ENCODE data around the gene RXRA. TPM values are rescaled to one million over a fixed set of nuclear protein-coding genes. Genes with fewer than 3 reads are reported as not detected.

Gene RXRA
- total and polyA plus RNA-seq, 12 donors, result 5.5 to 114 (median 71.3) TPM

- no peaks in the 10 kb centered on the region for H3K27me3 ChIP-seq
- peaks cover 0 to 11% of the 10 kb centered on the region in 2 donors for H3K4me1 ChIP-seq (replicated peaks in 1 of 2)
- no peaks in the 10 kb centered on the region for H3K9me3 ChIP-seq (replicated peaks in 1 of 3)
- DNase-seq, result no peak
- H3K4me3 ChIP-seq, result no peak overlapping the region
- WGBS, 4 donors, result 81 to 94% (median 88%) methylated on average over 4 to 5 of the region's 5 CpGs
- H3K36me3 ChIP-seq (replicated peaks in 1 of 2), result no peaks in the 10 kb centered on the region
- intact Hi-C loops (cut with DNase I), result loop anchor here (5.0 to 10.0 kb wide), 2 partner anchors 180 to 283 kb away; no protein-coding TSS in a partner anchor
- H3K27ac ChIP-seq, result peak overlapping the region in 1 of 5 donors; percentile 91
- TF ChIP-seq CTCF (IDR thresholded peaks at IDR 0.05) (no peak), POLR2A (IDR thresholded peaks at IDR 0.05) (no peak)
These were observed 128.2 kb downstream of the RXRA start for GRCh38 chr9:134454476-134454857.

GRCh38 chr9:134455021-134455471 lies 128.8 kb downstream of the RXRA start:
- peak overlapping the region in 2 of 5 donors; percentile 90 to 91 for H3K27ac ChIP-seq

GRCh38 chr9:134455537-134455933 lies 129.3 kb downstream of the RXRA start:
- Histone ChIP-seq H3K27me3 (no peaks in the 10 kb centered on the region), H3K4me3 (no peak overlapping the region), H3K27ac (peak overlapping the region; percentile 13 to 91 (median 84)), H3K36me3 (replicated peaks in 1 of 2) (no peaks in the 10 kb centered on the region), H3K9me3 (replicated peaks in 1 of 3) (no peaks in the 10 kb centered on the region), H3K4me1 (replicated peaks in 1 of 2) (peaks cover 0 to 11% of the 10 kb centered on the region in 2 donors)
- TF ChIP-seq CTCF (IDR thresholded peaks at IDR 0.05) (no peak), POLR2A (IDR thresholded peaks at IDR 0.05) (no peak)
- DNase-seq, result no peak
- WGBS, 4 donors, result 46 to 79% (median 72%) methylated on average over 9 to 15 of the region's 15 CpGs
- intact Hi-C loops (cut with DNase I), result loop anchor here in 1 of 2 donors (10.0 kb wide), 1 partner anchor 179 kb away; no protein-coding TSS in a partner anchor

More at GRCh38 chr9:134455021-134455471, 128.8 kb downstream of the RXRA start:
- WGBS, 4 donors, result 88 to 96% (median 93%) methylated on average over 5 to 13 of the region's 13 CpGs
- intact Hi-C loops (cut with DNase I), result loop anchor here in 1 of 2 donors (10.0 kb wide), 1 partner anchor 180 kb away; no protein-coding TSS in a partner anchor
- H3K4me3 ChIP-seq, result no peak overlapping the region
- H3K27me3 ChIP-seq, result no peaks in the 10 kb centered on the region
- H3K9me3 ChIP-seq (replicated peaks in 1 of 3), result no peaks in the 10 kb centered on the region
- TF ChIP-seq CTCF (IDR thresholded peaks at IDR 0.05), result no peak
- no peak for TF ChIP-seq POLR2A (IDR thresholded peaks at IDR 0.05)
- no peak for DNase-seq
- H3K4me1 ChIP-seq (replicated peaks in 1 of 2), result peaks cover 0 to 11% of the 10 kb centered on the region in 2 donors
- H3K36me3 ChIP-seq (replicated peaks in 1 of 2), result no peaks in the 10 kb centered on the region

- H3K9me3 ChIP-seq (replicated peaks in 1 of 3), result no peaks in the 10 kb centered on the region
- H3K4me3 ChIP-seq, result peak overlapping the region in 1 of 4 donors; percentile 8
- no peaks in the 10 kb centered on the region for H3K36me3 ChIP-seq (replicated peaks in 1 of 2)
- DNase-seq, result peak; percentile 60 to 89 (median 71)
- intact Hi-C loops (cut with DNase I), result loop anchor here in 1 of 2 donors (10.0 kb wide), 1 partner anchor 179 kb away; no protein-coding TSS in a partner anchor
- H3K27me3 ChIP-seq, result no peaks in the 10 kb centered on the region
- WGBS, 4 donors, result 49 to 51% (median 49%) methylated on average over 15 to 41 of the region's 41 CpGs
- TF ChIP-seq CTCF (IDR thresholded peaks at IDR 0.05) (no peak), POLR2A (IDR thresholded peaks at IDR 0.05) (peak in 1 of 2 donors; percentile 17)
- peak overlapping the region; percentile 13 to 91 (median 84) for H3K27ac ChIP-seq
- peaks cover 0 to 11% of the 10 kb centered on the region in 2 donors for H3K4me1 ChIP-seq (replicated peaks in 1 of 2)
These were observed 129.9 kb downstream of the RXRA start for GRCh38 chr9:134455934-134456755.

Measured in adrenal gland (tissue), 12 donors.